Hepatocyte (in vitro differentiated cells): ENCODE data around the gene PCDH8.

Experiments
- CTCF ChIP-seq: fragments of 200-600 bp; sonication (generic); IDR thresholded peaks from 2 replicates; pipeline ENCODE4 v1.5.1; 2016; ENCODE audit warnings: antibody characterized with exemption, mild to moderate bottlenecking; ENCODE audit not compliant: poor library complexity
- EZH2phosphoT487 ChIP-seq: fragments of 200-600 bp; sonication (generic); IDR thresholded peaks from one replicate; pipeline ENCODE4 v1.6.1; 2018; ENCODE audit warnings: antibody characterized with exemption, mild to moderate bottlenecking, low read depth, moderate library complexity; ENCODE audit not compliant: unreplicated experiment, severe bottlenecking

DNA sequence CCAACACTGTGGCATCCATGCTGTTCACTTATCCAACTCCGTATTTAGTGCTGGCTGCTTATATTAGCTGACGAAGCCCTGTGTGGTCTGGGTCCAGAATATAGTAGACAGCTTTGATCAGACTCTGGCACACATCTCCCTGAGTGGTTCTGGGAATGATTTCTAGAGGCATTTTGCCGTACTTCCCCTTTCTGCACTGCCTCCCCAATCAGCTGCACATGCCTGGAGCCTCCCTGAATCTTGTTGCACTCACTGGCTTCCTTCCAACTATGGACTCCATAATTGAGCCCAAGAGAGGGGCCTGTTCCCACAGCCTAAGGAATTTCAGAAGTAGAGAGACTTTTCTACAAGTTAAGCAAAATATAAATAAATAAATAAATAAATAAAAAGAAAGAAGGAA, 30.4 kb upstream of the PCDH8 start:
- TF ChIP-seq CTCF (no peak), EZH2phosphoT487 (no peak)
